ENCODE results near the gene ZNF511.

Gene ZNF511

GRCh38 chr10:133289761-133290160, 19.0 kb upstream of the ZNF511 start:
- no peaks in the 10 kb centered on the region for H3K27me3 ChIP-seq (replicated peaks; ENCODE audit: insufficient read depth, low read length)
- no peak overlapping the region for H3K9ac ChIP-seq (ENCODE audit: low read length)
- no peaks in the 10 kb centered on the region for H3K9me3 ChIP-seq (replicated peaks; ENCODE audit: insufficient read depth, low read length)
- peaks cover 2% of the 10 kb centered on the region; the same call in 1 of the 2 replicates for H3K36me3 ChIP-seq (replicated peaks; ENCODE audit: insufficient read depth, low read length)
- no peak overlapping the region for H2AFZ ChIP-seq (ENCODE audit: low read length)
- H3K4me1 ChIP-seq (ENCODE audit: low read length): no peaks in the 10 kb centered on the region
- H3K27ac ChIP-seq (ENCODE audit: low read length): no peak overlapping the region
- H4K20me1 ChIP-seq (ENCODE audit: insufficient read depth, low read length): no peaks in the 10 kb centered on the region
- DNase-seq: no peak
- H3K4me2 ChIP-seq (ENCODE audit: low read depth, low read length): no peak overlapping the region
- no peaks in the 10 kb centered on the region for H3F3A ChIP-seq (ENCODE audit: insufficient read depth, low read length)
- H3K9me2 ChIP-seq (replicated peaks; ENCODE audit: insufficient read depth, low read length): no peaks in the 10 kb centered on the region
- no peak overlapping the region for H3K4me3 ChIP-seq (ENCODE audit: low read length)
- no peaks in the 10 kb centered on the region for H3K79me2 ChIP-seq (ENCODE audit: low read length)
- TF ChIP-seq, protein P1, sequence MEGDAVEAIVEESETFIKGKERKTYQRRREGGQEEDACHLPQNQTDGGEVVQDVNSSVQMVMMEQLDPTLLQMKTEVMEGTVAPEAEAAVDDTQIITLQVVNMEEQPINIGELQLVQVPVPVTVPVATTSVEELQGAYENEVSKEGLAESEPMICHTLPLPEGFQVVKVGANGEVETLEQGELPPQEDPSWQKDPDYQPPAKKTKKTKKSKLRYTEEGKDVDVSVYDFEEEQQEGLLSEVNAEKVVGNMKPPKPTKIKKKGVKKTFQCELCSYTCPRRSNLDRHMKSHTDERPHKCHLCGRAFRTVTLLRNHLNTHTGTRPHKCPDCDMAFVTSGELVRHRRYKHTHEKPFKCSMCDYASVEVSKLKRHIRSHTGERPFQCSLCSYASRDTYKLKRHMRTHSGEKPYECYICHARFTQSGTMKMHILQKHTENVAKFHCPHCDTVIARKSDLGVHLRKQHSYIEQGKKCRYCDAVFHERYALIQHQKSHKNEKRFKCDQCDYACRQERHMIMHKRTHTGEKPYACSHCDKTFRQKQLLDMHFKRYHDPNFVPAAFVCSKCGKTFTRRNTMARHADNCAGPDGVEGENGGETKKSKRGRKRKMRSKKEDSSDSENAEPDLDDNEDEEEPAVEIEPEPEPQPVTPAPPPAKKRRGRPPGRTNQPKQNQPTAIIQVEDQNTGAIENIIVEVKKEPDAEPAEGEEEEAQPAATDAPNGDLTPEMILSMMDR (IDR thresholded peaks at IDR 0.05; ENCODE audit: low read length): no peak
- no peak for TF ChIP-seq EZH2phosphoT487 (IDR thresholded peaks at IDR 0.05; ENCODE audit: low read length)
- TF ChIP-seq EZH2 (optimal IDR thresholded peaks at IDR 0.05; ENCODE audit: low read depth, low read length): no peak

- Histone ChIP-seq H3K4me3 (ENCODE audit: low read length) (no peak overlapping the region), H3K4me1 (ENCODE audit: low read length) (no peaks in the 10 kb centered on the region), H3K9me3 (replicated peaks; ENCODE audit: insufficient read depth, low read length) (no peaks in the 10 kb centered on the region), H4K20me1 (ENCODE audit: insufficient read depth, low read length) (no peaks in the 10 kb centered on the region), H3K79me2 (ENCODE audit: low read length) (no peaks in the 10 kb centered on the region), H3F3A (ENCODE audit: insufficient read depth, low read length) (no peaks in the 10 kb centered on the region), H2AFZ (ENCODE audit: low read length) (no peak overlapping the region), H3K27me3 (replicated peaks; ENCODE audit: insufficient read depth, low read length) (no peaks in the 10 kb centered on the region), H3K4me2 (ENCODE audit: low read depth, low read length) (no peak overlapping the region), H3K9me2 (replicated peaks; ENCODE audit: insufficient read depth, low read length) (no peaks in the 10 kb centered on the region), H3K36me3 (replicated peaks; ENCODE audit: insufficient read depth, low read length) (no peaks in the 10 kb centered on the region), H3K27ac (ENCODE audit: low read length) (no peak overlapping the region), H3K9ac (ENCODE audit: low read length) (no peak overlapping the region)
- no peak for DNase-seq
- TF ChIP-seq, protein P1 (IDR thresholded peaks at IDR 0.05; ENCODE audit: low read length): no peak
- TF ChIP-seq EZH2 (optimal IDR thresholded peaks at IDR 0.05; ENCODE audit: low read depth, low read length) (no peak), EZH2phosphoT487 (IDR thresholded peaks at IDR 0.05; ENCODE audit: low read length) (no peak)
These were observed 15.6 kb upstream of the ZNF511 start for GRCh38 chr10:133292919-133293809.

DNA sequence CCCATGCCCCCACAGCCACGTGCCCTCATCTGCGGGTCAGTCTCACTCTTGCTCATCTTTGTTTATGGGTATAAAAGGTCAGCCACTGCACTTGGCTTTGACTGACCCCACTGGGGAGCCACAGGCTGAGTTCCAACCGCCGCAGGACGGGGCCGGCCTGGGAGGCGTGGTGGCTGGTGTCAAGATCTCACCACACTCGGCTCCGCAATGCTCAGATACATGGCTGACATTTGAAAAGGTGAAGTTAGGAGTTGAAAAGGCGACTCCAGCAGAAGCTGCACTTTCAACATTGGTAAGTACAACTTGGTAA, 14.9 kb upstream of the ZNF511 start:
- Histone ChIP-seq H3K4me1 (ENCODE audit: low read length) (no peaks in the 10 kb centered on the region), H2AFZ (ENCODE audit: low read length) (no peak overlapping the region), H3K27me3 (replicated peaks; ENCODE audit: insufficient read depth, low read length) (no peaks in the 10 kb centered on the region), H3K4me3 (ENCODE audit: low read length) (no peak overlapping the region), H4K20me1 (ENCODE audit: insufficient read depth, low read length) (no peaks in the 10 kb centered on the region), H3K36me3 (replicated peaks; ENCODE audit: insufficient read depth, low read length) (no peaks in the 10 kb centered on the region; the same call in 1 of the 2 replicates), H3K4me2 (ENCODE audit: low read depth, low read length) (no peak overlapping the region), H3K79me2 (ENCODE audit: low read length) (no peaks in the 10 kb centered on the region), H3K9ac (ENCODE audit: low read length) (no peak overlapping the region), H3F3A (ENCODE audit: insufficient read depth, low read length) (no peaks in the 10 kb centered on the region), H3K27ac (ENCODE audit: low read length) (no peak overlapping the region), H3K9me2 (replicated peaks; ENCODE audit: insufficient read depth, low read length) (no peaks in the 10 kb centered on the region), H3K9me3 (replicated peaks; ENCODE audit: insufficient read depth, low read length) (no peaks in the 10 kb centered on the region)
- TF ChIP-seq EZH2phosphoT487 (IDR thresholded peaks at IDR 0.05; ENCODE audit: low read length): no peak
- DNase-seq: no peak

GRCh38 chr10:133294189-133294588, 14.5 kb upstream of the ZNF511 start:
- no peak overlapping the region for H3K4me3 ChIP-seq (ENCODE audit: low read length)
- H3K79me2 ChIP-seq (ENCODE audit: low read length): no peaks in the 10 kb centered on the region
- no peaks in the 10 kb centered on the region for H3K27me3 ChIP-seq (replicated peaks; ENCODE audit: insufficient read depth, low read length)
- TF ChIP-seq, protein P1 (IDR thresholded peaks at IDR 0.05; ENCODE audit: low read length): no peak
- TF ChIP-seq EZH2phosphoT487 (IDR thresholded peaks at IDR 0.05; ENCODE audit: low read length): no peak
- TF ChIP-seq EZH2 (optimal IDR thresholded peaks at IDR 0.05; ENCODE audit: low read depth, low read length): no peak
- no peak for DNase-seq
- no peak overlapping the region for H3K4me2 ChIP-seq (ENCODE audit: low read depth, low read length)
- H3K4me1 ChIP-seq (ENCODE audit: low read length): no peaks in the 10 kb centered on the region
- H2AFZ ChIP-seq (ENCODE audit: low read length): no peak overlapping the region
- no peaks in the 10 kb centered on the region for H3K9me2 ChIP-seq (replicated peaks; ENCODE audit: insufficient read depth, low read length)
- no peaks in the 10 kb centered on the region; the same call in 1 of the 2 replicates for H3K36me3 ChIP-seq (replicated peaks; ENCODE audit: insufficient read depth, low read length)
- no peaks in the 10 kb centered on the region for H4K20me1 ChIP-seq (ENCODE audit: insufficient read depth, low read length)
- H3K9me3 ChIP-seq (replicated peaks; ENCODE audit: insufficient read depth, low read length): no peaks in the 10 kb centered on the region
- no peak overlapping the region for H3K9ac ChIP-seq (ENCODE audit: low read length)
- H3K27ac ChIP-seq (ENCODE audit: low read length): no peak overlapping the region
- no peaks in the 10 kb centered on the region for H3F3A ChIP-seq (ENCODE audit: insufficient read depth, low read length)
